Measurements from ENCODE around the gene GTF2H1.

Gene GTF2H1

DNA sequence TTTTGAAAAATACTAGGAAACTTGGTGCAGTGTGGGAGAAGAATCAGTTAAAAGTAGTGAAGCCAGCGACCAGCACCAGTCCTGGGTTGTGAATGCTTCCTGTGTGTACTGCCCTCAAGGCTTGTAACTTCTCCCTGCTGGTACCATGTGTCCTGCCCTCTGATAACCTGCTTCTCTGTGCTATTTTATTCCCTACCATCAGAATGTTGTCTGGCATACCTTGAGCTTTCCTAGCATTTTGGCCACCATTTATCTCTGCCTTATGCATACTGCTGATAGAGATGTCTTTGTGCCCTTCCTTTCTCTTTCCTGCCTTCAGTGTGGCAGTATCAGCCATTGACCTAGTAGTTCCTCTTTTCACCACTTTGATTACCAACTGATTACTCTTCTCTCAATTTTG lies 2.0 kb downstream of the GTF2H1 start (continued):
- TF ChIP-seq ZNF121 (tag by site-specific recombination; IDR thresholded peaks at IDR 0.05): no peak
- no peak for TF ChIP-seq ZNF302 (tag by site-specific recombination; IDR thresholded peaks at IDR 0.05; ENCODE audit: low read depth)
- TF ChIP-seq ZNF677 (tag by site-specific recombination; IDR thresholded peaks at IDR 0.05): no peak
- TF ChIP-seq, protein P1, sequence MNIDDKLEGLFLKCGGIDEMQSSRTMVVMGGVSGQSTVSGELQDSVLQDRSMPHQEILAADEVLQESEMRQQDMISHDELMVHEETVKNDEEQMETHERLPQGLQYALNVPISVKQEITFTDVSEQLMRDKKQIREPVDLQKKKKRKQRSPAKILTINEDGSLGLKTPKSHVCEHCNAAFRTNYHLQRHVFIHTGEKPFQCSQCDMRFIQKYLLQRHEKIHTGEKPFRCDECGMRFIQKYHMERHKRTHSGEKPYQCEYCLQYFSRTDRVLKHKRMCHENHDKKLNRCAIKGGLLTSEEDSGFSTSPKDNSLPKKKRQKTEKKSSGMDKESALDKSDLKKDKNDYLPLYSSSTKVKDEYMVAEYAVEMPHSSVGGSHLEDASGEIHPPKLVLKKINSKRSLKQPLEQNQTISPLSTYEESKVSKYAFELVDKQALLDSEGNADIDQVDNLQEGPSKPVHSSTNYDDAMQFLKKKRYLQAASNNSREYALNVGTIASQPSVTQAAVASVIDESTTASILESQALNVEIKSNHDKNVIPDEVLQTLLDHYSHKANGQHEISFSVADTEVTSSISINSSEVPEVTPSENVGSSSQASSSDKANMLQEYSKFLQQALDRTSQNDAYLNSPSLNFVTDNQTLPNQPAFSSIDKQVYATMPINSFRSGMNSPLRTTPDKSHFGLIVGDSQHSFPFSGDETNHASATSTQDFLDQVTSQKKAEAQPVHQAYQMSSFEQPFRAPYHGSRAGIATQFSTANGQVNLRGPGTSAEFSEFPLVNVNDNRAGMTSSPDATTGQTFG (tag by site-specific recombination; IDR thresholded peaks at IDR 0.05; ENCODE audit: borderline replicate concordance): no peak

DNA sequence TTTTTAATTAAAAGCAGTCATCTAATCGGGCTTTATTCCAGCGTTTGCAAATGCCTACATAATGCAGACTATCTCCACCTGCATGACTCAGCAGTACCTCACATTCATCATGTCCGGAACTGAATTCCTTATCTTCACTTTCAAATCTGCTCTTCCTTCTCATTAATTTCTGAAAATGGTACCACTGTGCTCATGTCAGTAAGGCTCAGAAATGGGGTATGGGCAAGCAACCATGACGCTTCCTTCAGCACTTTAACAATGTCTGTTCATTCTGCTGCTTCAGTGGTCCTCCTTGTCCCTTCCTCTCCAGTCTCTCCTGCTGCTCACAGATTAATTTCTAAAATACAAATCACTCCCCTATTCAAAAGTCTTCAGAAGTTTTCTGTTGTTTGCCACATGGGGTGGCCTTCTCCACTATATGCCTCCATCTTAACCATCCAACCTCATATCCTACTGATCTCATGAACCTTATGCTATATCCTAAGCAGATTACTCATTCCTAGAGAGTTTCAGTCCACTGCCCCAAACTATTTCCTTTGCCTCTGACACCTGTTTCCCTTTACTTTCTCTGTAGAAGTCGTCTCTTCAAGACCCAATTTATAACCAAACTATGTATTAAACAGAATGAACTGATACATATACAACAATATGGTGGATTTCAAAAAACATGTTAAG lies 7.0 kb downstream of the GTF2H1 start:
- TF ChIP-seq ZNF175 (tag by site-specific recombination; IDR thresholded peaks at IDR 0.05) (no peak), ZNF23 (tag by site-specific recombination; IDR thresholded peaks at IDR 0.05; ENCODE audit: borderline replicate concordance) (no peak), BCL11A (tag by site-specific recombination; IDR thresholded peaks at IDR 0.05; ENCODE audit: low read depth) (no peak), ZNF214 (tag by site-specific recombination; IDR thresholded peaks at IDR 0.05; ENCODE audit: borderline replicate concordance) (no peak), ZNF510 (tag by site-specific recombination; IDR thresholded peaks at IDR 0.05; ENCODE audit: insufficient replicate concordance) (no peak), KLF1 (tag by site-specific recombination; IDR thresholded peaks at IDR 0.05) (no peak), ZNF585B (tag by site-specific recombination; IDR thresholded peaks at IDR 0.05) (no peak), ZNF133 (tag by site-specific recombination; IDR thresholded peaks at IDR 0.05) (no peak), ZNF311 (tag by site-specific recombination; IDR thresholded peaks at IDR 0.05; ENCODE audit: borderline replicate concordance) (no peak)
- TF ChIP-seq, protein P2, sequence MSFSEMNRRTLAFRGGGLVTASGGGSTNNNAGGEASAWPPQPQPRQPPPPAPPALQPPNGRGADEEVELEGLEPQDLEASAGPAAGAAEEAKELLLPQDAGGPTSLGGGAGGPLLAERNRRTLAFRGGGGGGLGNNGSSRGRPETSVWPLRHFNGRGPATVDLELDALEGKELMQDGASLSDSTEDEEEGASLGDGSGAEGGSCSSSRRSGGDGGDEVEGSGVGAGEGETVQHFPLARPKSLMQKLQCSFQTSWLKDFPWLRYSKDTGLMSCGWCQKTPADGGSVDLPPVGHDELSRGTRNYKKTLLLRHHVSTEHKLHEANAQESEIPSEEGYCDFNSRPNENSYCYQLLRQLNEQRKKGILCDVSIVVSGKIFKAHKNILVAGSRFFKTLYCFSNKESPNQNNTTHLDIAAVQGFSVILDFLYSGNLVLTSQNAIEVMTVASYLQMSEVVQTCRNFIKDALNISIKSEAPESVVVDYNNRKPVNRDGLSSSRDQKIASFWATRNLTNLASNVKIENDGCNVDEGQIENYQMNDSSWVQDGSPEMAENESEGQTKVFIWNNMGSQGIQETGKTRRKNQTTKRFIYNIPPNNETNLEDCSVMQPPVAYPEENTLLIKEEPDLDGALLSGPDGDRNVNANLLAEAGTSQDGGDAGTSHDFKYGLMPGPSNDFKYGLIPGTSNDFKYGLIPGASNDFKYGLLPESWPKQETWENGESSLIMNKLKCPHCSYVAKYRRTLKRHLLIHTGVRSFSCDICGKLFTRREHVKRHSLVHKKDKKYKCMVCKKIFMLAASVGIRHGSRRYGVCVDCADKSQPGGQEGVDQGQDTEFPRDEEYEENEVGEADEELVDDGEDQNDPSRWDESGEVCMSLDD (tag by site-specific recombination; IDR thresholded peaks at IDR 0.05): no peak
- TF ChIP-seq, protein P3, sequence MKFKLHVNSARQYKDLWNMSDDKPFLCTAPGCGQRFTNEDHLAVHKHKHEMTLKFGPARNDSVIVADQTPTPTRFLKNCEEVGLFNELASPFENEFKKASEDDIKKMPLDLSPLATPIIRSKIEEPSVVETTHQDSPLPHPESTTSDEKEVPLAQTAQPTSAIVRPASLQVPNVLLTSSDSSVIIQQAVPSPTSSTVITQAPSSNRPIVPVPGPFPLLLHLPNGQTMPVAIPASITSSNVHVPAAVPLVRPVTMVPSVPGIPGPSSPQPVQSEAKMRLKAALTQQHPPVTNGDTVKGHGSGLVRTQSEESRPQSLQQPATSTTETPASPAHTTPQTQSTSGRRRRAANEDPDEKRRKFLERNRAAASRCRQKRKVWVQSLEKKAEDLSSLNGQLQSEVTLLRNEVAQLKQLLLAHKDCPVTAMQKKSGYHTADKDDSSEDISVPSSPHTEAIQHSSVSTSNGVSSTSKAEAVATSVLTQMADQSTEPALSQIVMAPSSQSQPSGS (tag by site-specific recombination; IDR thresholded peaks at IDR 0.05; ENCODE audit: low read depth): no peak
- TF ChIP-seq, protein P4, sequence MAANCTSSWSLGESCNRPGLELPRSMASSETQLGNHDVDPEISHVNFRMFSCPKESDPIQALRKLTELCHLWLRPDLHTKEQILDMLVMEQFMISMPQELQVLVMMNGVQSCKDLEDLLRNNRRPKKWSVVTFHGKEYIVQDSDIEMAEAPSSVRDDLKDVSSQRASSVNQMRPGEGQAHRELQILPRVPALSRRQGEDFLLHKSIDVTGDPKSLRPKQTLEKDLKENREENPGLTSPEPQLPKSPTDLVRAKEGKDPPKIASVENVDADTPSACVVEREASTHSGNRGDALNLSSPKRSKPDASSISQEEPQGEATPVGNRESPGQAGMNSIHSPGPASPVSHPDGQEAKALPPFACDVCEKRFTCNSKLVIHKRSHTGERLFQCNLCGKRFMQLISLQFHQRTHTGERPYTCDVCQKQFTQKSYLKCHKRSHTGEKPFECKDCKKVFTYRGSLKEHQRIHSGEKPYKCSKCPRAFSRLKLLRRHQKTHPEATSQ (tag by site-specific recombination; IDR thresholded peaks at IDR 0.05): no peak
- TF ChIP-seq, protein P5, sequence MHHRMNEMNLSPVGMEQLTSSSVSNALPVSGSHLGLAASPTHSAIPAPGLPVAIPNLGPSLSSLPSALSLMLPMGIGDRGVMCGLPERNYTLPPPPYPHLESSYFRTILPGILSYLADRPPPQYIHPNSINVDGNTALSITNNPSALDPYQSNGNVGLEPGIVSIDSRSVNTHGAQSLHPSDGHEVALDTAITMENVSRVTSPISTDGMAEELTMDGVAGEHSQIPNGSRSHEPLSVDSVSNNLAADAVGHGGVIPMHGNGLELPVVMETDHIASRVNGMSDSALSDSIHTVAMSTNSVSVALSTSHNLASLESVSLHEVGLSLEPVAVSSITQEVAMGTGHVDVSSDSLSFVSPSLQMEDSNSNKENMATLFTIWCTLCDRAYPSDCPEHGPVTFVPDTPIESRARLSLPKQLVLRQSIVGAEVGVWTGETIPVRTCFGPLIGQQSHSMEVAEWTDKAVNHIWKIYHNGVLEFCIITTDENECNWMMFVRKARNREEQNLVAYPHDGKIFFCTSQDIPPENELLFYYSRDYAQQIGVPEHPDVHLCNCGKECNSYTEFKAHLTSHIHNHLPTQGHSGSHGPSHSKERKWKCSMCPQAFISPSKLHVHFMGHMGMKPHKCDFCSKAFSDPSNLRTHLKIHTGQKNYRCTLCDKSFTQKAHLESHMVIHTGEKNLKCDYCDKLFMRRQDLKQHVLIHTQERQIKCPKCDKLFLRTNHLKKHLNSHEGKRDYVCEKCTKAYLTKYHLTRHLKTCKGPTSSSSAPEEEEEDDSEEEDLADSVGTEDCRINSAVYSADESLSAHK (tag by site-specific recombination; IDR thresholded peaks at IDR 0.05): no peak
- ChIA-PET POLR2A (no interaction called here), CTCF (no interaction called here)
- H3K4me3 ChIP-seq (ENCODE audit: low read depth, low read length): no peak overlapping the region
- no peak overlapping the region for H3K27ac ChIP-seq (ENCODE audit: extremely low read depth, low read depth, low read length)
- H3K4me1 ChIP-seq (ENCODE audit: control insufficient read depth, insufficient read depth, low read length): no peaks in the 10 kb centered on the region
- H3K9me3 ChIP-seq (ENCODE audit: control insufficient read depth, insufficient read depth, low read depth, low read length): no peaks in the 10 kb centered on the region
- H3K36me3 ChIP-seq (ENCODE audit: control insufficient read depth in 2 of 2, insufficient read depth in 1 of 2, low read length in 2 of 2): peaks cover 7 to 75% of the 10 kb centered on the region in 2 experiments; a peak in 2 of 3 replicates

All from HEK293 (cell line).